Measurements from ENCODE around the gene TELO2. TPM values are rescaled to one million over a fixed set of nuclear protein-coding genes. Genes with fewer than 3 reads are reported as not detected.

Gene TELO2
- total RNA-seq, 1 experiment from 2014 or later = 8.7 TPM

- Histone ChIP-seq H3K4me2 (ENCODE audit: low read depth, low read length, poor library complexity, severe bottlenecking) (no peak overlapping the region), H2AFZ (ENCODE audit: low read length) (no peak overlapping the region), H3K79me2 (ENCODE audit: low read length) (peaks cover 7% of the 10 kb centered on the region), H4K20me1 (ENCODE audit: insufficient read depth, low read depth, low read length) (no peaks in the 10 kb centered on the region), H3K9me3 (ENCODE audit: low read length) (no peaks in the 10 kb centered on the region), H3K27ac (ENCODE audit: low read length) (no peak overlapping the region), H3K9ac (ENCODE audit: low read length) (no peak overlapping the region), H3K4me3 (ENCODE audit: low read length) (no peak overlapping the region), H3K36me3 (ENCODE audit: insufficient read depth, low read length) (no peaks in the 10 kb centered on the region), H3K27me3 (ENCODE audit: low read length) (no peaks in the 10 kb centered on the region), H3K9me2 (replicated peaks; ENCODE audit: insufficient read depth, low read length) (no peaks in the 10 kb centered on the region), H3K4me1 (ENCODE audit: low read length) (peaks cover 10% of the 10 kb centered on the region)
- DNase-seq = no peak
These were observed 4.1 kb upstream of the TELO2 start for GRCh38 chr16:1489077-1489476.

GRCh38 chr16:1491327-1491726 is 1.8 kb upstream of the TELO2 start:
- H3K27ac ChIP-seq (ENCODE audit: low read length) = no peak overlapping the region
- no peak overlapping the region for H3K4me2 ChIP-seq (ENCODE audit: low read depth, low read length, poor library complexity, severe bottlenecking)
- H3K4me1 ChIP-seq (ENCODE audit: low read length) = peaks cover 19% of the 10 kb centered on the region
- no peak overlapping the region for H3K4me3 ChIP-seq (ENCODE audit: low read length)
- no peaks in the 10 kb centered on the region for H3K27me3 ChIP-seq (ENCODE audit: low read length)
- H3K36me3 ChIP-seq (ENCODE audit: insufficient read depth, low read length) = no peaks in the 10 kb centered on the region
- H3K9me2 ChIP-seq (replicated peaks; ENCODE audit: insufficient read depth, low read length) = no peaks in the 10 kb centered on the region
- H4K20me1 ChIP-seq (ENCODE audit: insufficient read depth, low read depth, low read length) = no peaks in the 10 kb centered on the region
- no peak for DNase-seq
- no peak overlapping the region for H2AFZ ChIP-seq (ENCODE audit: low read length)
- H3K9me3 ChIP-seq (ENCODE audit: low read length) = no peaks in the 10 kb centered on the region
- peaks cover 19% of the 10 kb centered on the region for H3K79me2 ChIP-seq (ENCODE audit: low read length)
- H3K9ac ChIP-seq (ENCODE audit: low read length) = no peak overlapping the region

- Histone ChIP-seq H2AFZ (ENCODE audit: low read length) (peak overlapping the region; percentile 95), H3K9me3 (ENCODE audit: low read length) (no peaks in the 10 kb centered on the region), H3K27me3 (ENCODE audit: low read length) (no peaks in the 10 kb centered on the region), H3K4me1 (ENCODE audit: low read length) (peaks cover 19% of the 10 kb centered on the region), H4K20me1 (ENCODE audit: insufficient read depth, low read depth, low read length) (no peaks in the 10 kb centered on the region), H3K9me2 (replicated peaks; ENCODE audit: insufficient read depth, low read length) (no peaks in the 10 kb centered on the region), H3K27ac (ENCODE audit: low read length) (no peak overlapping the region), H3K4me3 (ENCODE audit: low read length) (peak overlapping the region; percentile 93), H3K9ac (ENCODE audit: low read length) (peak overlapping the region; percentile 92), H3K79me2 (ENCODE audit: low read length) (peaks cover 19% of the 10 kb centered on the region), H3K36me3 (ENCODE audit: insufficient read depth, low read length) (no peaks in the 10 kb centered on the region), H3K4me2 (ENCODE audit: low read depth, low read length, poor library complexity, severe bottlenecking) (peak overlapping the region; percentile 92)
- no peak for DNase-seq
These were observed 858 bp upstream of the TELO2 start for GRCh38 chr16:1492082-1492922.

GRCh38 chr16:1493746-1494094 is 560 bp downstream of the TELO2 start:
- Histone ChIP-seq H3K4me2 (ENCODE audit: low read depth, low read length, poor library complexity, severe bottlenecking) (peak overlapping the region; percentile 92), H3K27ac (ENCODE audit: low read length) (peak overlapping the region; percentile 41; the same call in 1 of the 2 replicates), H3K9me3 (ENCODE audit: low read length) (no peaks in the 10 kb centered on the region), H3K79me2 (ENCODE audit: low read length) (peaks cover 19% of the 10 kb centered on the region), H3K27me3 (ENCODE audit: low read length) (no peaks in the 10 kb centered on the region), H3K9me2 (replicated peaks; ENCODE audit: insufficient read depth, low read length) (no peaks in the 10 kb centered on the region), H3K9ac (ENCODE audit: low read length) (peak overlapping the region; percentile 92), H2AFZ (ENCODE audit: low read length) (peak overlapping the region; percentile 63; the same call in 1 of the 2 replicates), H3K4me3 (ENCODE audit: low read length) (peak overlapping the region; percentile 93), H3K4me1 (ENCODE audit: low read length) (peaks cover 19% of the 10 kb centered on the region), H3K36me3 (ENCODE audit: insufficient read depth, low read length) (no peaks in the 10 kb centered on the region), H4K20me1 (ENCODE audit: insufficient read depth, low read depth, low read length) (no peaks in the 10 kb centered on the region)
- DNase-seq = peak; percentile 68

GRCh38 chr16:1494129-1494640 is 1.0 kb downstream of the TELO2 start:
- Histone ChIP-seq H3K4me3 (ENCODE audit: low read length) (peak overlapping the region; percentile 93), H3K27me3 (ENCODE audit: low read length) (no peaks in the 10 kb centered on the region), H3K79me2 (ENCODE audit: low read length) (peaks cover 19% of the 10 kb centered on the region), H3K36me3 (ENCODE audit: insufficient read depth, low read length) (no peaks in the 10 kb centered on the region), H3K27ac (ENCODE audit: low read length) (no peak overlapping the region; the same call in 1 of the 2 replicates), H3K9me3 (ENCODE audit: low read length) (no peaks in the 10 kb centered on the region), H3K9me2 (replicated peaks; ENCODE audit: insufficient read depth, low read length) (no peaks in the 10 kb centered on the region), H4K20me1 (ENCODE audit: insufficient read depth, low read depth, low read length) (no peaks in the 10 kb centered on the region), H3K4me1 (ENCODE audit: low read length) (peaks cover 19% of the 10 kb centered on the region), H3K9ac (ENCODE audit: low read length) (peak overlapping the region; percentile 92), H2AFZ (ENCODE audit: low read length) (no peak overlapping the region), H3K4me2 (ENCODE audit: low read depth, low read length, poor library complexity, severe bottlenecking) (peak overlapping the region; percentile 92)
- DNase-seq = no peak

- H3K27ac ChIP-seq (ENCODE audit: low read length) = no peak overlapping the region
- H4K20me1 ChIP-seq (ENCODE audit: insufficient read depth, low read depth, low read length) = no peaks in the 10 kb centered on the region
- H3K9me2 ChIP-seq (replicated peaks; ENCODE audit: insufficient read depth, low read length) = no peaks in the 10 kb centered on the region
- peaks cover 19% of the 10 kb centered on the region for H3K4me1 ChIP-seq (ENCODE audit: low read length)
- peak overlapping the region; percentile 92; the same call in 1 of the 2 replicates for H3K9ac ChIP-seq (ENCODE audit: low read length)
- peak overlapping the region; percentile 93; the same call in 1 of the 2 replicates for H3K4me3 ChIP-seq (ENCODE audit: low read length)
- no peaks in the 10 kb centered on the region for H3K27me3 ChIP-seq (ENCODE audit: low read length)
- H3K79me2 ChIP-seq (ENCODE audit: low read length) = peaks cover 19% of the 10 kb centered on the region
- peak overlapping the region; percentile 92 for H3K4me2 ChIP-seq (ENCODE audit: low read depth, low read length, poor library complexity, severe bottlenecking)
- H3K36me3 ChIP-seq (ENCODE audit: insufficient read depth, low read length) = no peaks in the 10 kb centered on the region
- H2AFZ ChIP-seq (ENCODE audit: low read length) = no peak overlapping the region
- no peaks in the 10 kb centered on the region for H3K9me3 ChIP-seq (ENCODE audit: low read length)
- no peak for DNase-seq
These were observed 1.6 kb downstream of the TELO2 start for GRCh38 chr16:1494711-1495110.

- Histone ChIP-seq H2AFZ (ENCODE audit: low read length) (no peak overlapping the region), H3K4me3 (ENCODE audit: low read length) (no peak overlapping the region), H3K4me2 (ENCODE audit: low read depth, low read length, poor library complexity, severe bottlenecking) (no peak overlapping the region), H3K9ac (ENCODE audit: low read length) (no peak overlapping the region), H3K9me2 (replicated peaks; ENCODE audit: insufficient read depth, low read length) (no peaks in the 10 kb centered on the region), H3K4me1 (ENCODE audit: low read length) (peaks cover 19% of the 10 kb centered on the region), H3K27me3 (ENCODE audit: low read length) (no peaks in the 10 kb centered on the region), H3K27ac (ENCODE audit: low read length) (no peak overlapping the region), H3K36me3 (ENCODE audit: insufficient read depth, low read length) (no peaks in the 10 kb centered on the region), H3K9me3 (ENCODE audit: low read length) (no peaks in the 10 kb centered on the region), H4K20me1 (ENCODE audit: insufficient read depth, low read depth, low read length) (no peaks in the 10 kb centered on the region), H3K79me2 (ENCODE audit: low read length) (peaks cover 19% of the 10 kb centered on the region)
- no peak for DNase-seq
These were observed 2.2 kb downstream of the TELO2 start for GRCh38 chr16:1495211-1495888.

- Histone ChIP-seq H3K4me1 (ENCODE audit: low read length) (peaks cover 19% of the 10 kb centered on the region), H2AFZ (ENCODE audit: low read length) (no peak overlapping the region), H3K79me2 (ENCODE audit: low read length) (peaks cover 19% of the 10 kb centered on the region), H3K4me3 (ENCODE audit: low read length) (no peak overlapping the region), H3K9me3 (ENCODE audit: low read length) (no peaks in the 10 kb centered on the region), H3K36me3 (ENCODE audit: insufficient read depth, low read length) (no peaks in the 10 kb centered on the region), H3K27ac (ENCODE audit: low read length) (no peak overlapping the region), H3K27me3 (ENCODE audit: low read length) (no peaks in the 10 kb centered on the region), H3K9ac (ENCODE audit: low read length) (no peak overlapping the region), H3K4me2 (ENCODE audit: low read depth, low read length, poor library complexity, severe bottlenecking) (no peak overlapping the region), H4K20me1 (ENCODE audit: insufficient read depth, low read depth, low read length) (no peaks in the 10 kb centered on the region), H3K9me2 (replicated peaks; ENCODE audit: insufficient read depth, low read length) (no peaks in the 10 kb centered on the region)
- DNase-seq = no peak
These were observed 2.7 kb downstream of the TELO2 start for GRCh38 chr16:1495889-1496262.

Data from Karpas-422 (cell line).